ENCODE measurements around the gene ZNF580. TPM values are rescaled to one million over a fixed set of nuclear protein-coding genes. Genes with fewer than 3 reads are reported as not detected.

ZNF580 gene
- polyA plus RNA-seq, 1 donor = 39.9 TPM

- DNase-seq = no peak
Observed at GRCh38 chr19:55656988-55657747, 16.4 kb downstream of the ZNF580 start.

GRCh38 chr19:55658846-55659459 lies 18.2 kb downstream of the ZNF580 start:
- DNase-seq = no peak

GRCh38 chr19:55659822-55660221 lies 19.0 kb downstream of the ZNF580 start:
- no peak for DNase-seq

GRCh38 chr19:55660404-55660803 lies 19.6 kb downstream of the ZNF580 start:
- DNase-seq = no peak

- no peak for DNase-seq
Observed at GRCh38 chr19:55660991-55661390, 20.2 kb downstream of the ZNF580 start.

GRCh38 chr19:55661826-55662225 lies 21.0 kb downstream of the ZNF580 start:
- no peak for DNase-seq

- DNase-seq = no peak
Observed at GRCh38 chr19:55663846-55664536, 23.2 kb downstream of the ZNF580 start.

GRCh38 chr19:55666343-55667005 lies 25.7 kb downstream of the ZNF580 start:
- DNase-seq = no peak

- DNase-seq = no peak
Observed at GRCh38 chr19:55667006-55667381, 26.2 kb downstream of the ZNF580 start.

- DNase-seq = no peak
Observed at GRCh38 chr19:55667511-55667910, 26.7 kb downstream of the ZNF580 start.

- DNase-seq = no peak
Observed at GRCh38 chr19:55667958-55668357, 27.2 kb downstream of the ZNF580 start.

- no peak for DNase-seq
Observed at GRCh38 chr19:55668603-55669348, 28.0 kb downstream of the ZNF580 start.

- no peak for DNase-seq
Observed at GRCh38 chr19:55669418-55670279, 28.8 kb downstream of the ZNF580 start.

GRCh38 chr19:55670280-55671053 lies 29.7 kb downstream of the ZNF580 start:
- DNase-seq = no peak

- DNase-seq = no peak
Observed at GRCh38 chr19:55671054-55671378, 30.2 kb downstream of the ZNF580 start.

GRCh38 chr19:55672418-55672817 lies 31.6 kb downstream of the ZNF580 start:
- DNase-seq = no peak

- DNase-seq = no peak
Observed at GRCh38 chr19:55673465-55673864, 32.7 kb downstream of the ZNF580 start.

- DNase-seq = no peak
Observed at GRCh38 chr19:55673889-55674288, 33.1 kb downstream of the ZNF580 start.

GRCh38 chr19:55674459-55674840 lies 33.6 kb downstream of the ZNF580 start:
- DNase-seq = no peak
